VCaP (cell line): ENCODE data around the gene NPFF.

Source experiments
- H3K27ac ChIP-seq: fragments of 450-650 bp; 2 replicates; pipeline ENCODE4 v1.5.1; 2017
- CTCF ChIP-seq: fragments of 450-650 bp; conservative IDR thresholded peaks from 2 replicates; pipeline ENCODE4 v1.5.1; 2017; ENCODE audit warnings: mild to moderate bottlenecking, moderate library complexity

Gene NPFF

DNA sequence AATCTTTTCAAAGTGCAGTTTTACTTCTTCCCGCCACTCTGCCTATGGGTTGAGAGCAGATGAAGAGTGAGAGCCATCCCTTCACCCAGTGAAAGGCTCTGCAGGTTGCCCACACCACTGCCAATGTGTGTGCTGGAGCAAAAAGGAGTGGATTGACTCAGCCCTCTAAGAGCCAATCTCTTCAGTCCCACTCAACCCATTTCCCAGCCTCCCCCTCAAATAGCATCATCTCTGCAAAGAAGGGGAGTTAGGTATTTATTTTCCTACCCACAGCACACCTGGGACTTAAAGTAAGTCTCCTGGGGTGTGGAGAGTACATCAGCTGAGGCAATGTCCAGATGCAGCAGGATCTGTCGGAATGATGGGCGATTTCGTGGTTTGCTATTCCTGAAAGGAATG is 23.3 kb downstream of the NPFF start:
- TF ChIP-seq CTCF, result no peak
- peak overlapping the region; percentile 3; the same call in 1 of the 2 replicates for H3K27ac ChIP-seq

- no peak for TF ChIP-seq CTCF
- H3K27ac ChIP-seq, result peak overlapping the region; percentile 3; the same call in 1 of the 2 replicates
Observed at GRCh38 chr12:53483225-53483978, 23.9 kb downstream of the NPFF start.

GRCh38 chr12:53482626-53483168 is 24.6 kb downstream of the NPFF start:
- TF ChIP-seq CTCF, result no peak

GRCh38 chr12:53481939-53482586 is 25.2 kb downstream of the NPFF start:
- TF ChIP-seq CTCF, result no peak
- peak overlapping the region; percentile 3; the same call in 1 of the 2 replicates for H3K27ac ChIP-seq

More at GRCh38 chr12:53482626-53483168, 24.6 kb downstream of the NPFF start:
- H3K27ac ChIP-seq, result peak overlapping the region; percentile 3; the same call in 1 of the 2 replicates

GRCh38 chr12:53481458-53481857 is 25.8 kb downstream of the NPFF start:
- H3K27ac ChIP-seq, result peak overlapping the region; percentile 3; the same call in 1 of the 2 replicates

DNA sequence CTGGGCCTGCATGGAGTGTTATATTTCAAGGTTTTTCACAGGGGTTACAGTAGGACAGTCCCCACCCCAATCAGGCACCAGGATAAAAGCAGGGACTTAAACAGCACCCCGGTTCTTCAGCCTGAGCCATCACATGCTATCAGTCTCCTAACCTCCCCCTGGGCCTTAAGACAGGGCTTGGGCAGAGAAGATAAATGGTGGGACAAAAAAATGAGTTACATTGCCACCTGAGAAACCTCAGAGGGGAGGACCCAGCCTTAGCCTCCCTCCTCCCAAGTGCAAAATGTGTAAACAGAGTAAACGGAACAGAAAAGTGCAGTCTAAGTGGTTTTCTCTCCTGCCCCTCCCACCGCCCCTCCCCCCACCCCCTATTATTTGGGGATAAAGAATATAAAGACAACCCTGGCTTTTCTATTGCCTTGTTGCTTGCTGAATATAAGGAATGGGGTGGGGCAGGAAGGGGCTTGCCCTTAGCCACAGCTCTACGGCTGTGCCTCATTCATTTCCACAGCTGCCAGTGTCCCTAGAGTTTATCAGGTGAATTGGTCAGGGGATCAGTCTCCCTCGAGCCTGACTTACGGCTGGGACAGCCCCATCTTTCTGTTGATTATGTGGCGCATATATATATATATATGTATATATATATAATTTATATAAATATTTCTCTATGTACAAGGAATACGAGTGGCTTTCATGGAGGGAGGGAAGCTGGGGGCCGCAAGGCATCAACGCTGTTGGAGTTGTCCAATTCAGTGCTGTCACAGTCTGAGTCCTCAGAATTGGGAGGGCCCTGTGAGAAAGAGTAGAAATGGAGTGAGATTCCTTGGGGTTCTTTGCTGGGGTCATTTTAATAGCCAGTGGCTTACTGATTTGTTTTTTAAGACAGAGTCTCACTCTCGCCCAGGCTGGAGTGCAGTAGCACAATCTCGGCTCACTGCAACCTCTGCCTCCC is 26.5 kb downstream of the NPFF start:
- H3K27ac ChIP-seq, result no peak overlapping the region
- TF ChIP-seq CTCF, result no peak

DNA sequence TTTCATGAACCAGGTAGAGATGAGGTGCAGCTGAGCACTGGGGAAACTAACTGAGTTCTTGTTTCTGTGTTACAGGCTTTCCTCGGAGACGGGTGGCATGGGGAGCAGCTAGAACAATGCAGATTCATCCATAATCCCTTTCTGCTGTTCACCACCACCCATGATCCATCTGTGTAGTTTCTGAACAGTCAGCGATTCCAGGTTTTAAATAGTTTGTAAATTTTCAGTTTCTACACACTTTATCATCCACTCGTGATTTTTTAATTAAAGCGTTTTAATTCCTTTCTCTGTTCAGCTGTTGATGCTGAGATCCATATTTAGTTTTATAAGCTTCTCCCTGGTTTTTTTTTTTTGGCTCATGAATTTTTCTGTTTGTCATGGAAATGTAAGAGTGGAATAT is 28.0 kb downstream of the NPFF start:
- TF ChIP-seq CTCF, result no peak
- peak overlapping the region; percentile 8; the same call in 1 of the 2 replicates for H3K27ac ChIP-seq
